Placental epithelial cell (primary cell): Measurements from ENCODE around the gene NSD2. TPM values are rescaled to one million over a fixed set of nuclear protein-coding genes. Genes with fewer than 3 reads are reported as not detected.

Source experiments
- small RNA-seq: library from RNA; depleted of rRNA; stranded (forward); fragments of <200 nt; gene quantifications from one replicate; pipeline ENCODE3, GENCODE V24; 2012
- total RNA-seq: library from RNA; depleted of rRNA; stranded (reverse); fragments of >200 nt; gene quantifications from 2 replicates; pipeline ENCODE4 v1.2.3, GENCODE V29; 2012

NSD2 gene
- total RNA-seq, result 34.2 and 46.0 TPM in 2 replicates

GRCh38 chr4:1870578-1871443 lies at the start of gene NSD2:
NSD2 (plus strand) TSS chr4:1871393; CDS start chr4:1900655, 29,262 bp downstream.

GRCh38 chr4:1856071-1856942 lies 14.9 kb upstream of the NSD2 start, which contains the start of gene LETM1:
LETM1 (minus strand) TSS chr4:1856156; CDS start chr4:1855950, 206 bp downstream.

GRCh38 chr4:2008921-2009650 lies 137.9 kb downstream of the NSD2 start, which contains the start of gene NELFA:
NELFA (minus strand) TSS chr4:2008974; CDS start chr4:2008959, 15 bp downstream.

Small RNA genes within 50 kb of the gene (small RNA-seq; reads per million reads assigned to genes)
- gene SCARNA22, result 8,976 reads per million, percentile 100 among the genes with 10 or more reads in this experiment

Other genes starting within 250 kb of the NSD2 start
- gene FAM53A, start 187.1 kb upstream of the NSD2 start, total RNA-seq, result 0.98 and 1.6 TPM in 2 replicates
- 32.6 and 49.5 TPM in 2 replicates for gene SLBP, start 159.1 kb upstream of the NSD2 start, total RNA-seq
- gene TMEM129, start 150.1 kb upstream of the NSD2 start, total RNA-seq, result 22.0 and 23.4 TPM in 2 replicates
- gene TACC3, start 149.9 kb upstream of the NSD2 start, total RNA-seq, result 3.9 and 10.0 TPM in 2 replicates
- 2.0 and 12.6 TPM in 2 replicates for gene FGFR3, start 78.1 kb upstream of the NSD2 start, total RNA-seq
- gene LETM1, start 15.2 kb upstream of the NSD2 start, total RNA-seq, result 53.8 and 65.3 TPM in 2 replicates
- 30.5 and 38.5 TPM in 2 replicates for gene NELFA, start 137.6 kb downstream of the NSD2 start, total RNA-seq
- under 0.01 and 0.11 TPM in 2 replicates for gene NAT8L, start 187.9 kb downstream of the NSD2 start, total RNA-seq